CD4-positive, alpha-beta T cell (primary cell): ENCODE data around the gene ESPL1. TPM values are rescaled to one million over a fixed set of nuclear protein-coding genes. Genes with fewer than 3 reads are reported as not detected.

ENCODE experiments used
- ATAC-seq: fragments of 200-7000 bp; cut with Tn5 transposase; one replicate; pipeline ENCODE4 v1.10.0; 2022; ENCODE audit warnings: mild to moderate bottlenecking; ENCODE audit not compliant: poor library complexity
- CTCF ChIA-PET: fragments of 350-600 bp; sonication (Branson Sonifier 250); formaldehyde crosslinking; loops from one replicate; lab custom pipeline; 2021; ENCODE audit warnings: antibody characterized with exemption, inconsistent platforms; lab: Charles Lee
- POLR2A ChIA-PET: fragments of 350-600 bp; sonication (Branson Sonifier 250); formaldehyde crosslinking; loops from one replicate; lab custom pipeline; 2021; ENCODE audit warnings: antibody characterized with exemption, inconsistent platforms; lab: Charles Lee
- DNase-seq, 14 experiments: peaks; one replicate each; pipeline ENCODE4 v3.0.0-alpha.2; 2013 to 2020; ENCODE audit warnings: mixed read lengths in 2 of 14
- H3K27ac ChIP-seq, 2 donors: one replicate each; pipeline versions ENCODE4 v1.5.1 to v1.7.0; 2013; ENCODE audit warnings: low read length in 2 of 2, low read depth in 1 of 2, mild to moderate bottlenecking in 1 of 2
- H3K27me3 ChIP-seq, 2 experiments: 1 replicate in 1 of 2; 2 replicates in 1 of 2; pipeline versions ENCODE4 v1.6.1 to v1.7.0; 2013; ENCODE audit warnings: low read length in 2 of 2, control low read depth in 1 of 2, mild to moderate bottlenecking in 1 of 2, moderate library complexity in 1 of 2; ENCODE audit not compliant: insufficient read depth in 2 of 2, control insufficient read depth in 1 of 2
- H3K36me3 ChIP-seq: one replicate; pipeline ENCODE4 v1.6.1; 2013; ENCODE audit warnings: low read length, control low read depth; ENCODE audit not compliant: insufficient read depth
- H3K4me1 ChIP-seq: one replicate; pipeline ENCODE4 v1.6.1; 2013; ENCODE audit warnings: low read length, control low read depth; ENCODE audit not compliant: insufficient read depth
- H3K4me3 ChIP-seq: one replicate; pipeline ENCODE4 v1.5.1; 2013; ENCODE audit warnings: mild to moderate bottlenecking, low read length, moderate library complexity
- H3K9me3 ChIP-seq, 2 experiments: 1 replicate in 1 of 2; 2 replicates in 1 of 2; pipeline versions ENCODE4 v1.6.1 to v1.7.0; 2013; ENCODE audit warnings: low read length in 2 of 2, mild to moderate bottlenecking in 2 of 2, control low read depth in 1 of 2, moderate library complexity in 1 of 2; ENCODE audit not compliant: control insufficient read depth in 1 of 2, insufficient read depth in 1 of 2
- H3K27ac Mint-ChIP-seq: one replicate; pipeline ENCODE4 v1.8.0; 2020; ENCODE audit warnings: mixed read lengths
- H3K27me3 Mint-ChIP-seq: one replicate; pipeline ENCODE4 v1.8.0; 2021; ENCODE audit warnings: mixed read lengths
- H3K36me3 Mint-ChIP-seq: one replicate; pipeline ENCODE4 v1.8.0; 2021; ENCODE audit warnings: low read depth, mixed read lengths
- H3K4me1 Mint-ChIP-seq: one replicate; pipeline ENCODE4 v1.8.0; 2021; ENCODE audit warnings: low read depth, mixed read lengths
- H3K4me3 Mint-ChIP-seq: one replicate; pipeline ENCODE4 v1.8.0; 2020; ENCODE audit warnings: mild to moderate bottlenecking, mixed read lengths
- H3K9me3 Mint-ChIP-seq: one replicate; pipeline ENCODE4 v1.8.0; 2020; ENCODE audit warnings: mixed read lengths
- intact Hi-C, 2 experiments: fragments of 100-400 bp; cut with DNase I in 1 of 2; cut with micrococcal nuclease in 1 of 2; formaldehyde crosslinking; loops; one replicate each; pipeline versions ENCODE4 v1.15.1 to v1.9.0; 2023 to 2025; cut with DNase I, micrococcal nuclease
- total RNA-seq, 174 experiments: library from RNA in 2 of 174; stranded (reverse) in 2 of 174; gene quantifications; one replicate each; pipeline ENCODE4 v1.2.3 and lab custom pipeline; 2021 to 2026
- TF ChIP-seq, protein P1 (sequence below): fragments of 200-600 bp; IDR thresholded peaks from one replicate; pipeline ENCODE4 v1.8.0; 2022; ENCODE audit warnings: antibody characterized with exemption, mild to moderate bottlenecking

The ESPL1 gene
- total RNA-seq, 2 experiments from 2014 or later: 0.20 to 0.71 TPM

DNA sequence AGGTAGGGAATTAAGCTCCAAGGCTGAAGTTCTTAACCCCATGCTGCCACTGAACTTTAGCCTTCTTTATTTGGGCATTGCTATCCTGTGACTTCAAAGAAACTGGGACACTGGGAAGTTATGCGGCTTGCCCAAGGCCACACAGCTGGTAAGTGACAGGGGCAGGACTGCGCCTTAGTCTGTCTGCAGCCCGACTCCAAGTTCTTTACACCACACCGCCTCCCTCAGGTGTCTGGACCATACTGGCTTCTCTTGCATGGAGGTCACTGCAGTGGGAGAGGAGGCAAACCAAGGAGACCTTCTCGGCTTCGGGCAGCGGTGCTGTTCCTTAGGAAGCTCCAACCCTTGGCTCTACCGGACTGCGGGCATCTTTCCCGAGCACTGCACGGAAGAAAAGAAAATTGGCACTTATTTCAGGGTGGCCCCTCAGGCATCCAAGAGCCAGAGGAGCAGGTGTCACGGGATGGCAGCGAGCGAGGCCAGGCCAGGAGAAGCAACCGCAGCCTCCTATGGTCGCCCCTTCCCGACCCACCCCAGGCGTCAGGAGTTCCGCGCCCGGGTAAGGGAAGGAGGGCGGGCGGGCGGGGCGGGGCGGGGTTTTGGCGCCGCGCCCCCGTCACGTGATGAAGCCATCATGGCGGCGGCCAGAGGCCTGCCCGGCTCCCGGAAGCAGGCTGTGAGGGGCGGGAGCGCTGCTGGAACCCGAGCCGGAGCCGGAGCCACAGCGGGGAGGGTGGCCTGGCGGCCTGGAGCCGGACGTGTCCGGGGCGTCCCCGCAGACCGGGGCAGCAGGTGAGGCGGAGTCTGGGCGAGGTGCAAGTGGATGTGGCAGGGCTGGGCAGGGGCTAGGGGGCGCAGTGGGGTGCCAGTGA is 16.4 kb upstream of the ESPL1 start:
- H3K27ac Mint-ChIP-seq: peak overlapping the region; percentile 93
- POLR2A ChIA-PET: interaction anchor here (0.7 to 3.8 kb wide), 9 partner anchors 16 to 50 kb away, joined by 3 to 26 read pairs (median 6); partner anchors contain the start of genes ESPL1, ITGB7 and PFDN5
- H3K4me3 ChIP-seq: peak overlapping the region; percentile 89

DNA sequence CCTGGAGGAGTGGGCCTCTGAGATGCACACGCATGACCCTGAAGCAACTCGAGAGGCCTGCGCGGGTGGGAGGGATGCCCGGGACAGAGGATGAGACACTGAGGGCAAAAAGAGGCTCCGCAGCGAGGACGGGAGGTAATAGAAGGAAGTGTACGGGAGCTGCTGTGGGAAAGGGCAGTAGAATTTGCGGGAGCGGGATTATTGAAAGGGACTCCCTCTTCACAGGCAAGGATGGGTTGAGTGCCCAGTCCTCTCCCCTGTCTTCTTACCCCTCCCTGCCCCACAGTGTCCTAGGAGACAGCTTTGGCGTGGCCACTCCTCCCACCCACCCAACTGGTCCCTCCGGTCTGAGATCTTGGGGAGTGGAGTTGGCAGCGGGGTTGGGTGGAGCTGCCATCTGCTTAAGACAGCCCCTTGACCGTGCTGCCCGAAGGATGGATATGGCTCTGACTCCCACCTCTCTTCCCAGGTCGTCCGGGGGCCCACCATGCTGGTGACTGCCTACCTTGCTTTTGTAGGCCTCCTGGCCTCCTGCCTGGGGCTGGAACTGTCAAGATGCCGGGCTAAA is 15.7 kb upstream of the ESPL1 start:
- H3K4me3 ChIP-seq: peak overlapping the region; percentile 89
- H3K27ac ChIP-seq: peak overlapping the region; percentile 50 to 74
- Mint-ChIP-seq H3K4me3 (peak overlapping the region; percentile 99), H3K27me3 (no peaks in the 10 kb centered on the region), H3K27ac (peak overlapping the region; percentile 93), H3K4me1 (peaks cover 52% of the 10 kb centered on the region), H3K9me3 (no peaks in the 10 kb centered on the region), H3K36me3 (peaks cover 16% of the 10 kb centered on the region)
- ATAC-seq (no peak), DNase-seq (peak in 1 of 14 experiments; percentile 37)
- intact Hi-C loops: loop anchor here in 1 of 2 experiments (1.0 to 5.0 kb wide), 2 partner anchors 15 to 35 kb away; no protein-coding TSS in a partner anchor
- H3K27me3 ChIP-seq: no peaks in the 10 kb centered on the region
- ChIA-PET CTCF (interaction anchor here (1.4 to 3.9 kb wide), 5 partner anchors 15 to 55 kb away, joined by 3 to 68 read pairs (median 3); partner anchors contain the start of gene ESPL1), POLR2A (interaction anchor here (0.7 to 3.8 kb wide), 6 partner anchors 32 to 45 kb away, joined by 3 to 26 read pairs (median 11); partner anchors contain the start of genes ITGB7 and PFDN5)
- H3K4me1 ChIP-seq: peaks cover 51% of the 10 kb centered on the region
- H3K9me3 ChIP-seq: no peaks in the 10 kb centered on the region
- peaks cover 20% of the 10 kb centered on the region for H3K36me3 ChIP-seq
- TF ChIP-seq, protein P1, sequence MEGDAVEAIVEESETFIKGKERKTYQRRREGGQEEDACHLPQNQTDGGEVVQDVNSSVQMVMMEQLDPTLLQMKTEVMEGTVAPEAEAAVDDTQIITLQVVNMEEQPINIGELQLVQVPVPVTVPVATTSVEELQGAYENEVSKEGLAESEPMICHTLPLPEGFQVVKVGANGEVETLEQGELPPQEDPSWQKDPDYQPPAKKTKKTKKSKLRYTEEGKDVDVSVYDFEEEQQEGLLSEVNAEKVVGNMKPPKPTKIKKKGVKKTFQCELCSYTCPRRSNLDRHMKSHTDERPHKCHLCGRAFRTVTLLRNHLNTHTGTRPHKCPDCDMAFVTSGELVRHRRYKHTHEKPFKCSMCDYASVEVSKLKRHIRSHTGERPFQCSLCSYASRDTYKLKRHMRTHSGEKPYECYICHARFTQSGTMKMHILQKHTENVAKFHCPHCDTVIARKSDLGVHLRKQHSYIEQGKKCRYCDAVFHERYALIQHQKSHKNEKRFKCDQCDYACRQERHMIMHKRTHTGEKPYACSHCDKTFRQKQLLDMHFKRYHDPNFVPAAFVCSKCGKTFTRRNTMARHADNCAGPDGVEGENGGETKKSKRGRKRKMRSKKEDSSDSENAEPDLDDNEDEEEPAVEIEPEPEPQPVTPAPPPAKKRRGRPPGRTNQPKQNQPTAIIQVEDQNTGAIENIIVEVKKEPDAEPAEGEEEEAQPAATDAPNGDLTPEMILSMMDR: no peak

More for the DNA sequence above, 16.4 kb upstream of the ESPL1 start:
- CTCF ChIA-PET: interaction anchor here (0.6 to 3.9 kb wide), 19 partner anchors 9 to 93 kb away, joined by 3 to 68 read pairs (median 4); partner anchors contain the start of genes ESPL1, PFDN5 and ZNF740
- peak overlapping the region; percentile 99 for H3K4me3 Mint-ChIP-seq
- Histone ChIP-seq H3K36me3 (peaks cover 20% of the 10 kb centered on the region), H3K9me3 (no peaks in the 10 kb centered on the region), H3K27me3 (no peaks in the 10 kb centered on the region), H3K4me1 (peaks cover 51% of the 10 kb centered on the region), H3K27ac (peak overlapping the region; percentile 50 to 74)
- DNase-seq (peak; percentile 43 to 87 (median 65)), ATAC-seq (peak; percentile 86)
- no peaks in the 10 kb centered on the region for H3K27me3 Mint-ChIP-seq
- peaks cover 16% of the 10 kb centered on the region for H3K36me3 Mint-ChIP-seq
- TF ChIP-seq, protein P1: peak; percentile 57
- intact Hi-C loops: loop anchor here (1.0 to 5.0 kb wide), 4 partner anchors 16 to 38 kb away; partner anchors contain the start of gene ESPL1 (in 1 of the 2)
- no peaks in the 10 kb centered on the region for H3K9me3 Mint-ChIP-seq
- H3K4me1 Mint-ChIP-seq: peaks cover 52% of the 10 kb centered on the region

DNA sequence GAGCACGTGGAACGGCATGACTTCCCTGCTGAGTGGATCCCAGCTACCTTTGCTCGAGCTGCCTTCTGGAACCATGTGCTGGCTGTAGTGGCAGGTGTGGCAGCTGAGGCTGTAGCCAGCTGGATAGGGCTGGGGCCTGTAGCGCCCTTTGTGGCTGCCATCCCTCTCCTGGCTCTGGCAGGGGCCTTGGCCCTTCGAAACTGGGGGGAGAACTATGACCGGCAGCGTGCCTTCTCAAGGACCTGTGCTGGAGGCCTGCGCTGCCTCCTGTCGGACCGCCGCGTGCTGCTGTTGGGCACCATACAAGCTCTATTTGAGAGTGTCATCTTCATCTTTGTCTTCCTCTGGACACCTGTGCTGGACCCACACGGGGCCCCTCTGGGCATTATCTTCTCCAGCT is 14.8 kb upstream of the ESPL1 start:
- H3K9me3 ChIP-seq: no peaks in the 10 kb centered on the region
- peaks cover 20% of the 10 kb centered on the region for H3K36me3 ChIP-seq
- Mint-ChIP-seq H3K4me1 (peaks cover 52% of the 10 kb centered on the region), H3K36me3 (peaks cover 16% of the 10 kb centered on the region), H3K4me3 (peak overlapping the region; percentile 99), H3K27me3 (no peaks in the 10 kb centered on the region), H3K9me3 (no peaks in the 10 kb centered on the region), H3K27ac (peak overlapping the region; percentile 93)
- H3K4me1 ChIP-seq: peaks cover 51% of the 10 kb centered on the region
- H3K27ac ChIP-seq: peak overlapping the region in 1 of 2 donors; percentile 50
- no peaks in the 10 kb centered on the region for H3K27me3 ChIP-seq
- POLR2A ChIA-PET: interaction anchor here (1.0 to 3.8 kb wide), 4 partner anchors 33 to 42 kb away, joined by 3 to 26 read pairs (median 8); partner anchors contain the start of gene PFDN5
- no peak for DNase-seq
- intact Hi-C loops: loop anchor here in 1 of 2 experiments (5.0 kb wide), 1 partner anchor 34 kb away; no protein-coding TSS in a partner anchor
- no peak for ATAC-seq
- TF ChIP-seq, protein P1: no peak
- CTCF ChIA-PET: interaction anchor here (1.2 to 3.9 kb wide), 5 partner anchors 14 to 41 kb away, joined by 3 to 12 read pairs (median 3); partner anchors contain the start of gene ESPL1
- peak overlapping the region; percentile 89 for H3K4me3 ChIP-seq
